H9 (cell line): ENCODE measurements around the gene ITGAE. TPM values are rescaled to one million over a fixed set of nuclear protein-coding genes. Genes with fewer than 3 reads are reported as not detected.

Source experiments
- DNase-seq: peaks from one replicate; pipeline ENCODE4 v3.0.0-alpha.2; 2017
- H2AFZ ChIP-seq: one replicate; pipeline ENCODE4 v1.6.1; 2013; ENCODE audit warnings: mild to moderate bottlenecking, low read length, control low read depth, moderate library complexity
- H2AK5ac ChIP-seq: 2 replicates; pipeline ENCODE4 v1.6.1; 2013; ENCODE audit warnings: low read length, control low read depth, mixed read lengths; ENCODE audit not compliant: insufficient read length
- H2BK120ac ChIP-seq: one replicate; pipeline ENCODE4 v1.6.1; 2013; ENCODE audit warnings: low read depth, mild to moderate bottlenecking, low read length, control low read depth, inconsistent platforms; ENCODE audit not compliant: poor library complexity, severe bottlenecking
- H2BK12ac ChIP-seq: 2 replicates; pipeline ENCODE4 v1.6.1; 2013; ENCODE audit warnings: low read length, control low read depth, mixed read lengths, low read depth; ENCODE audit not compliant: insufficient read length
- H2BK15ac ChIP-seq: 2 replicates; pipeline ENCODE4 v1.6.1; 2013; ENCODE audit warnings: low read depth, low read length, control low read depth
- H2BK20ac ChIP-seq: one replicate; pipeline ENCODE4 v1.6.1; 2013; ENCODE audit warnings: low read depth, mild to moderate bottlenecking, low read length, control low read depth, inconsistent platforms; ENCODE audit not compliant: poor library complexity, severe bottlenecking
- H2BK5ac ChIP-seq: 2 replicates; pipeline ENCODE4 v1.6.1; 2013; ENCODE audit warnings: low read length, control low read depth, mixed read lengths; ENCODE audit not compliant: insufficient read length
- H3K14ac ChIP-seq: 2 replicates; pipeline ENCODE4 v1.6.1; 2013; ENCODE audit warnings: low read length, control low read depth; ENCODE audit not compliant: insufficient read depth
- H3K18ac ChIP-seq: 2 replicates; pipeline ENCODE4 v1.6.1; 2013; ENCODE audit warnings: low read depth, mild to moderate bottlenecking, mixed read lengths, low read length, control low read depth; ENCODE audit not compliant: insufficient read length
- H3K23ac ChIP-seq: 2 replicates; pipeline ENCODE4 v1.6.1; 2013; ENCODE audit warnings: low read length, control low read depth, mixed read lengths, low read depth; ENCODE audit not compliant: insufficient read length
- H3K23me2 ChIP-seq: 2 replicates; pipeline ENCODE4 v1.6.1; 2013; ENCODE audit warnings: low read depth, mild to moderate bottlenecking, mixed read lengths, low read length, control low read depth; ENCODE audit not compliant: insufficient read length, poor library complexity, severe bottlenecking
- H3K27ac ChIP-seq: 2 replicates; pipeline ENCODE4 v1.5.1; 2013; ENCODE audit warnings: low read length, control low read depth, mixed read lengths, low read depth; ENCODE audit not compliant: insufficient read length
- H3K27me3 ChIP-seq: 2 replicates; pipeline ENCODE4 v1.6.1; 2013; ENCODE audit warnings: low read length, control low read depth, inconsistent platforms; ENCODE audit not compliant: insufficient read depth
- H3K4ac ChIP-seq: 2 replicates; pipeline ENCODE4 v1.6.1; 2013; ENCODE audit warnings: low read depth, mild to moderate bottlenecking, control low read depth, inconsistent platforms, low read length, moderate library complexity
- H3K4me1 ChIP-seq: 2 replicates; pipeline ENCODE4 v1.6.1; 2013; ENCODE audit warnings: low read length, control low read depth, inconsistent platforms; ENCODE audit not compliant: insufficient read depth
- H3K4me2 ChIP-seq: 2 replicates; pipeline ENCODE4 v1.6.1; 2013; ENCODE audit warnings: low read length, control low read depth, mixed read lengths; ENCODE audit not compliant: insufficient read length, insufficient read depth
- H3K56ac ChIP-seq: 2 replicates; pipeline ENCODE4 v1.6.1; 2013; ENCODE audit warnings: low read depth, mild to moderate bottlenecking, mixed read lengths, low read length, control low read depth; ENCODE audit not compliant: insufficient read length
- H3K79me1 ChIP-seq: 2 replicates; pipeline ENCODE4 v1.6.1; 2013; ENCODE audit warnings: low read depth, mild to moderate bottlenecking, moderate library complexity, low read length, control low read depth, inconsistent platforms; ENCODE audit not compliant: insufficient read depth, poor library complexity, severe bottlenecking
- H3K79me2 ChIP-seq: 2 replicates; pipeline ENCODE4 v1.6.1; 2013; ENCODE audit warnings: low read length, control low read depth, inconsistent platforms; ENCODE audit not compliant: insufficient read depth
- H3K9ac ChIP-seq: 2 replicates; pipeline ENCODE4 v1.6.1; 2013; ENCODE audit warnings: low read length, control low read depth, mixed read lengths; ENCODE audit not compliant: insufficient read length; ENCODE audit errors: extremely low read depth
- H3K9me3 ChIP-seq: one replicate; pipeline ENCODE4 v1.6.1; 2013; ENCODE audit warnings: low read depth, low read length, inconsistent platforms; ENCODE audit not compliant: control insufficient read depth
- H3T11ph ChIP-seq: one replicate; pipeline ENCODE4 v1.6.1; 2013; ENCODE audit warnings: mild to moderate bottlenecking, low read length, control low read depth, inconsistent platforms
- H4K20me1 ChIP-seq: one replicate; pipeline ENCODE4 v1.6.1; 2013; ENCODE audit not compliant: control insufficient read depth, insufficient read length, insufficient read depth
- H4K5ac ChIP-seq: 2 replicates; pipeline ENCODE4 v1.6.1; 2013; ENCODE audit warnings: low read depth, mild to moderate bottlenecking, mixed read lengths, low read length, control low read depth; ENCODE audit not compliant: insufficient read length
- H4K8ac ChIP-seq: replicated peaks from 2 replicates; pipeline ENCODE4 v1.6.1; 2013; ENCODE audit warnings: low read length, control low read depth, mixed read lengths, low read depth; ENCODE audit not compliant: insufficient read length
- H4K91ac ChIP-seq: 2 replicates; pipeline ENCODE4 v1.6.1; 2013; ENCODE audit warnings: low read depth, mild to moderate bottlenecking, moderate library complexity, mixed read lengths, low read length, control low read depth; ENCODE audit not compliant: insufficient read length
- H3K27ac Mint-ChIP-seq, 3 experiments: 2 replicates in 2 of 3; 3 replicates in 1 of 3; pipeline ENCODE4 v1.8.0; 2020 to 2021; ENCODE audit warnings: mixed read lengths in 3 of 3, mild to moderate bottlenecking in 1 of 3, moderate library complexity in 1 of 3
- H3K27me3 Mint-ChIP-seq: 2 replicates; pipeline ENCODE4 v1.8.0; 2021; ENCODE audit warnings: low read depth, mild to moderate bottlenecking, moderate library complexity, mixed read lengths
- H3K36me3 Mint-ChIP-seq, 3 experiments: 2 replicates in 2 of 3; 3 replicates in 1 of 3; pipeline ENCODE4 v1.8.0; 2020 to 2021; ENCODE audit warnings: low read depth in 3 of 3, mixed read lengths in 3 of 3; ENCODE audit not compliant: insufficient read depth in 1 of 3
- H3K4me1 Mint-ChIP-seq, 2 experiments: 2 replicates each; pipeline ENCODE4 v1.8.0; 2020; ENCODE audit warnings: mixed read lengths in 2 of 2
- H3K4me3 Mint-ChIP-seq, 2 experiments: 2 replicates in 1 of 2; 3 replicates in 1 of 2; pipeline ENCODE4 v1.8.0; 2020 to 2021; ENCODE audit warnings: mild to moderate bottlenecking in 2 of 2, mixed read lengths in 2 of 2, moderate library complexity in 1 of 2
- H3K9me3 Mint-ChIP-seq, 2 experiments: 2 replicates in 1 of 2; 3 replicates in 1 of 2; pipeline ENCODE4 v1.8.0; 2020; ENCODE audit warnings: mild to moderate bottlenecking in 2 of 2, mixed read lengths in 2 of 2, moderate library complexity in 1 of 2
- CTCF ChIP-seq: fragments of 200-600 bp; sonication (generic); conservative IDR thresholded peaks from 3 replicates; pipeline ENCODE4 v1.8.0; 2021; ENCODE audit warnings: antibody characterized with exemption, mild to moderate bottlenecking
- WGBS: extraction: QIAGEN DNeasy Blood & Tissue Kit; methylation state at CpG from one replicate; pipeline ENCODE4 v1.1.7; 2013; ENCODE audit warnings: missing lambda C conversion rate, low lambda C conversion rate, mixed read lengths; ENCODE audit not compliant: insufficient read length; ENCODE audit errors: extremely low coverage; 5-methylcytosine and 5-hydroxymethylcytosine counted together
- total RNA-seq: library from RNA; stranded (reverse); gene quantifications from 2 replicates; pipeline ENCODE4 v1.2.1, GENCODE V29; 2021

ITGAE gene
- total RNA-seq, 1 experiment from 2014 or later, result 23.5 TPM

- Histone ChIP-seq H3K79me2 (no peaks in the 10 kb centered on the region), H3K4ac (no peak overlapping the region), H3K56ac (no peak overlapping the region), H2BK5ac (no peak overlapping the region), H3K4me1 (no peaks in the 10 kb centered on the region), H2BK120ac (no peak overlapping the region), H2BK15ac (no peak overlapping the region), H3K27me3 (no peaks in the 10 kb centered on the region), H2BK12ac (no peak overlapping the region), H3K4me2 (no peak overlapping the region), H2AFZ (no peak overlapping the region), H3K23ac (no peak overlapping the region), H4K20me1 (no peaks in the 10 kb centered on the region), H2AK5ac (no peak overlapping the region), H3K23me2 (no peaks in the 10 kb centered on the region), H3K79me1 (no peaks in the 10 kb centered on the region), H3K18ac (no peak overlapping the region), H3K14ac (no peak overlapping the region), H3T11ph (no peak overlapping the region), H3K27ac (no peak overlapping the region), H3K9me3 (no peaks in the 10 kb centered on the region), H4K5ac (no peak overlapping the region), H2BK20ac (no peak overlapping the region), H4K91ac (no peak overlapping the region), H4K8ac (no peak overlapping the region), H3K9ac (no peak overlapping the region)
- H3K27ac Mint-ChIP-seq, result no peak overlapping the region
- peaks cover 4% of the 10 kb centered on the region; the same call in 1 of the 2 replicates for H3K27me3 Mint-ChIP-seq
- no CpG with 5 or more reads among the region's 13 CpGs for WGBS
- no peak overlapping the region for H3K4me3 Mint-ChIP-seq
- H3K4me1 Mint-ChIP-seq, result peaks cover 0 to 17% of the 10 kb centered on the region in 2 experiments; a peak in 3 of 4 replicates
- no peak for TF ChIP-seq CTCF
- DNase-seq, result no peak
- H3K9me3 Mint-ChIP-seq, result no peaks in the 10 kb centered on the region; a peak in 2 of 5 replicates
- H3K36me3 Mint-ChIP-seq, result peaks cover 0 to 4% (median 0%) of the 10 kb centered on the region in 3 experiments; a peak in 1 of 7 replicates
These were observed 115.8 kb downstream of the ITGAE start for GRCh38 chr17:3685174-3685573.
